CD4-positive, alpha-beta T cell treated with Interleukin-10 for 1 hour (primary cell): ENCODE data around the gene ATXN2.

Source experiments
- DNase-seq: peaks from one replicate; pipeline ENCODE4 v3.0.0-alpha.2; 2020

The ATXN2 gene

DNA sequence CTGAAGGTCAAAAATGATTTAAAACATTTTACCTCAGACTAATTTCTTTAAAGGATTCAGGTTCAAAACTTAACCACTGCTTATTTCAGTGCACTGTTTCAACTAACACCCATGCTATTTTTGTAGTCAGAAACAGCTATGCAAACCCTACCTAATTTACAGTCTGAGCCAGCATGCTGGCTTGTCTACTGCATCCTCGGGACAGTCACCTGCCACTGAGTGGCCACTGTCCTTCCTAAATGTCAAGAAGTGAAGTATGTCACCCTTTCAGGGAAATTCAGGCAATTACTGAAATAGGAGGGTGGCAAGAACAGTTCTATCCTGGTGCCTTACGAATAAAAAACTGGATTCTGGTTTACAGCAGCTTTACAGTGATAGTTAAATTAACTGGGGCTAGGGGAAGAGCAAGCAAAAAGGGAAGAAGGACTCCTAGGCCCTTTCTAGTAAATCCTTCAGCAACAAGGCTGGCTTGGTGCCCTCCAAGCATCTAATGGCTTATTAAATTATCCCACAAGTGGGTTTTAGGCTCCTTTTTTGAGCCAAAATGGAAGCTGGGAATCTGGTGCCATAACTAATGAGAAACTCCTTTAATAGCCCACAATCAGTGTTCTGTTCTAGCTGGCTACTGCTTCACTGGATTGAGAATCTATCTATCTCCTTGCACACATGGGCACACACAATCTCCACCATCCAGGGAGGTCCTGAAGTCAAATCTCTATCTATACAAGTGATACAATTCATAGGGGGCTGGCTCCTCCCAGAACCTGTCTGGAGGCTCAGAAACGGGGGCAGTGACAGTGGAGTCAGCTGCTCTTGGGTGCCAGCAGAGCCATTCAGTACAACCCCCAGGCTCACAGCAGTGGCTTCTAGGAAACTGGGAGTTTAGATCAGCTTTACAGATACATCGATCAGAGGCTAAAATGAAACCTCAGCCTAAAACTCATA, 150.0 kb downstream of the ATXN2 start:
- no peak for DNase-seq

GRCh38 chr12:111448266-111448830, 150.8 kb downstream of the ATXN2 start:
- no peak for DNase-seq

GRCh38 chr12:111447571-111448265, 151.4 kb downstream of the ATXN2 start:
- no peak for DNase-seq

DNA sequence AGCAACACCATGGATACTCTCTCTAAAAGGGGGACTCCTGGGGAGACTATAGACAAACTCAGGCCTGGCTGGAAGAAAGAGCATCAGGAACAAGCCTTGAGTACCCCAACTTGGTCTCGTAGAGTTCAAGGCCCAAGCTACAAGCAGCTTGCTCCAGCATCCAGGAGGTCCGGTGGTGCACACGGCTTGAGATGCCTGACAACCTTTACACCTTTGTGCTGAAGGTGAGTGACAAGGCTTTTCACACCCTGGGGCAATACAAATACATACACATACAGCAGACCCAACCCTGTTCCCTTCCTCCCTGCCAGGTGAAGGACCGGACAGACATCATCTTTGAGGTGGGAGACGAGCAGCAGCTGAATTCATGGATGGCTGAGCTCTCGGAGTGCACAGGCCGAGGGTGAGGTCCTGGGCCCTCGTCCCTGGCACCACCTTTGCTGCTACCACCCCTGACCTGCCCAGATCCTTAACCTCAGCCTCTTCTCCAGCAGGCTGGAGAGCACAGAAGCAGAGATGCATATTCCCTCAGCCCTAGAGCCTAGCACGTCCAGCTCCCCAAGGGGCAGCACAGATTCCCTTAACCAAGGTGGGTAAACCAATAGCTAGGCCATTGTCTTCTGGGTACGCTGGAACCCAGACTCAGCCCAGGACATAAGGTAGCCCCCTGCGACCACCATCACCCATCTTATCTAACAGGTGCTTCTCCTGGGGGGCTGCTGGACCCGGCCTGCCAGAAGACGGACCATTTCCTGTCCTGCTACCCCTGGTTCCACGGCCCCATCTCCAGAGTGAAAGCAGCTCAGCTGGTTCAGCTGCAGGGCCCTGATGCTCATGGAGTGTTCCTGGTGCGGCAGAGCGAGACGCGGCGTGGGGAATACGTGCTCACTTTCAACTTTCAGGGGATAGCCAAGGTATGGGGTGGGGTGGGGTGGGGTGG, 152.2 kb downstream of the ATXN2 start:
- DNase-seq: no peak

DNA sequence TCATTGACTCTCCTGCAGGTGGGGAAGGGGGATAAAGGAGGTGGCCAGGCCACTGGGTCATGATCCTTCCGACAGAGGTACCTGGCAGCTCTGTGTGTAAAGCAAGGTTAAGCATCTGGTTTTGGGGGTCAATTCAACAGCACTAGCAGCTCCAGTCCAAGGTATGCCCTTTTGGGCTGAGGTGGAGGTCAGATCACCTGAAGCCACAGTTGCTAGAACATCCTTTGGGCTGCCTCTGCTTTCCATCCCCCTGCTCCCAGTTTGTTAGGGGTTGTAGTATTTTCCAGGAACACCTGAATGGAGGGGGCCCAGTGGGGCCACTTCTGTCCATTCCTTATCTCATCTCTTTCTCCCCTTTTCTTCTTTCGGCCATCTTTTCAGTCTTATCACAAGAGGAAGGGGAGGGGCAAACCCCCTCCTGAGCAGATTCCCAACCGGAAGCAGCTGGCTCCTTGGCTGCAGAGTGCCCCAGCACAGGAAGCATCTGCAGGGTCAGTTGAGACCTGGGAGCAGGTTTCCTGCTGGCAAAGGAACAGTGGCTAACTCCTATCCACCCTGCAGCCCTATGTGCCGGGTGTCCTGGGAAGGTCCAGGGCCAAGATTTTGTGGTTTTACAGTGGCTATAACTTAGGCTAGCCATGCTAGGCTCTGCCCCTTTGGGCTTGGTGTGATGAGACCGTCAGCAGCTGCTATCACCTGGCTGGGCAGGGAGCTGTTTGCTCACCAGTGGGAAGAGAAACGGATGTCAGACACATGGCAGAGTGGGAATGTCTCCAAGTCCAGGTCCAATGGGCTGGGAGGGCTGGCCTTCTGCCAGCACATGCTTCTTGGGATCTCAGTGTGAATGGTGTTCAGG, 153.2 kb downstream of the ATXN2 start:
- no peak for DNase-seq

DNA sequence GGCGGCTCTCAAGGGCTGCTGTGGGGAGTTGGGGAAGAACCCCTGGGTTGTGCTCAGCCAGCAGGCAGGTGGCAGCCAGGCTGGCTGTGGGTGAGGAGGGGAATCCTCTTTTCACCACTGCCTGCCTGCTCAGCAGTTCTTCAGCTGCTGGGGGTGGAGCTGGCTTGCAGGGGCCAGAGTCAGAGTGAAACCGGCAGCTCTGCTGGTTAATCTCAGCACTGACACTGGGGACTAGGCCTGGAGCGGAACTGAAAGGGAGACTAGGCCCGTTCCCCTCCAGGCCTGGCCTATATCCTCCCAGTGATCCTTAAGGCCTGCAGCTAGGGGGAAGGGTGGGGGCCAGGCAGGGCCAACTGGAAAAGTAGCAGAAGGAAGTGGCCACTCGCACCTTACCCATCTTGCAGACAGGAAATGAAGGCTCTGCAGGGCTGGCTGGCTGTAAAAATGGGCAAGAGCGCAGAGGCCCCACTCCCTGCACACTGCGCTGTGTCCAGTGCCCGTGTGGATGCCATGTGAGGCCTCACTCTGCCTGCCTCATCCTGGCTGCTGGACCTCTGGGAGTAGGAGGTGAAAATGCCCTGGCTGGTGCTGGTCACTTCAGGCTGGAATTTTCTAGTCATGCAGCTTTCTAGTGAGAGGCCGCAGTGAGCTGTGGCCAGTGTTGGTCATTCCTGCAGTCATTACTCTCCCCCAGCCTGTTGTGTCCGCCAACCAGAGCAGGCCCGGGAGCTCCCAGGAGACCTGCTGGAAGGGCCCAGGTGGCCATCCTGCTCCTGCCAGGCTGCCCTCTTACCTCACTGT, 154.0 kb downstream of the ATXN2 start:
- DNase-seq: peak; percentile 90

GRCh38 chr12:111444314-111444924, 154.7 kb downstream of the ATXN2 start:
- DNase-seq: peak; percentile 54

- DNase-seq: no peak
Measured at GRCh38 chr12:111443586-111443985, 155.5 kb downstream of the ATXN2 start.

GRCh38 chr12:111443086-111443485, 156.0 kb downstream of the ATXN2 start:
- no peak for DNase-seq

- DNase-seq: no peak
Measured at GRCh38 chr12:111442301-111443045, 156.6 kb downstream of the ATXN2 start.

DNA sequence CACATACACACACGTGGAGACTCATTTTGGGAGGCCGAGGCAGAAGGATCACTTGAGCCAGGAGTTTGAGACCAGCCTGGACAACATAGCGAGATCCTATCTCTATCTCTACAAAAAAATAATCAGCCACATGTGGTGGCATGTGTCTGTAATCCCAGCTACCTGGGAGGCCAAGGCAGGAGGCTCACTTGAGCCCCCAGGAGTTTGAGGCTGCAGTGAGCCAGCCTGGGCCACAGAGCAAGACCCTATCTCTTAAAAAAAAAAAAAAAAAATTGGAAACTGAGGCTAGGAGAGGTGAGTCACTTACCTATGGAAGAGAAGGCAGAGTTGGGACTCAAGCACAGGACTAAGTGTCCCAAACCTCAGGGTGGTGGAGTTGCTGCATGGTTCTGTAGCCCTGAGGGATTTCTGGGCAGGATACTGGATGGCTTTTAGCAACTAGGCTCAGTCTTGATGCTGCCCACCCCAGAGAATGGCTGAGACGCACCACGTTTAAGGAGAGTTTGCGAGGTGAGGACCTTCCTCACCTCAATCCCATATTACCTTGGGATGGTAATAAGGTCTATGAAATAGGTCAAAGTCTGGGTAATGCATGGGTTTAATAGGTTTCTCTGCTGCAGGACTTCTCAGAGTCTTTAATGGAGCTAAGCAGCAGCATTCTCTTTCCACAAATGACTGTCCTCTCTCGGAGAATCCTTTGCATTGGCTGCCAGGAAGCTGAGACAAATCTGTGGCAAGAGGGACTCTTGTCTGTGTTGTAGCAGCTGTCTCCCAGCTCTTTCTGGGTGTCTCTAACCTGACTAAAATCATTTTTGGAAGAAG, 157.8 kb downstream of the ATXN2 start:
- DNase-seq: no peak

- no peak for DNase-seq
Measured at GRCh38 chr12:111440631-111441030, 158.5 kb downstream of the ATXN2 start.

- no peak for DNase-seq
Measured at GRCh38 chr12:111440152-111440551, 159.0 kb downstream of the ATXN2 start.

- no peak for DNase-seq
Measured at GRCh38 chr12:111439657-111440151, 159.4 kb downstream of the ATXN2 start.

- peak; percentile 62 for DNase-seq
Measured at GRCh38 chr12:111438481-111438880, 160.6 kb downstream of the ATXN2 start.

DNA sequence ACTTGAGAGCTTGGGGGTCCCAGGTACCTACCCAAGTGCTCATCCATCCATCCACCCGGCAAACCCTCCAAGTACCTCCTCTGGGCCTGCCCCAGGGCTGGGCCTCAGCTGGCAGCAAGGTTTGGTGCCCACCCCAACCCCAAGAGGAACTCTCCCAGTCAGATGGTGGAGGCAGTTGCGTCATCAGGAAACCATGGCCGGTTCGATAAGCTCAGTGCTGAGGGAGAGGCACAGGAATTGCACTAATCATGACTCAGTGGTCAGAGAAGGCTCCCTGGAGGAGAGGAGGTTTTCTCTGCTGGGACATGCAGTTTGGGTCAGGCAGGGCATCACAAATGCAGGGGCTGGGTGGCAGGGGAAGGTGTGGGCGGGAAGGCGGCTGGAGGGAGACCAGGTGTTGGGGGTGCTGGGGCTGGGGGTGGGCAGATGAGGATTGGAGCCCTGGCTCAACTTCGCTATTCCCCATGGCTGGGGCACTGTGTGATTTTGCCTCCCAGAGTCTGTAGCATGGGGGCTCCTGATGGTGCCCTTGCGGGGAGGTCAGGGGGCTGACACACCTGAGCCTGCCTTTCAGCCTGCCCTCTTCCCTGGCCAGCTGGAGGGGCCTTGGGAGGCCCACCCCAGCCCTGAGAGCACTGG, 161.2 kb downstream of the ATXN2 start:
- no peak for DNase-seq

- DNase-seq: no peak
Measured at GRCh38 chr12:111436811-111437210, 162.3 kb downstream of the ATXN2 start.

DNA sequence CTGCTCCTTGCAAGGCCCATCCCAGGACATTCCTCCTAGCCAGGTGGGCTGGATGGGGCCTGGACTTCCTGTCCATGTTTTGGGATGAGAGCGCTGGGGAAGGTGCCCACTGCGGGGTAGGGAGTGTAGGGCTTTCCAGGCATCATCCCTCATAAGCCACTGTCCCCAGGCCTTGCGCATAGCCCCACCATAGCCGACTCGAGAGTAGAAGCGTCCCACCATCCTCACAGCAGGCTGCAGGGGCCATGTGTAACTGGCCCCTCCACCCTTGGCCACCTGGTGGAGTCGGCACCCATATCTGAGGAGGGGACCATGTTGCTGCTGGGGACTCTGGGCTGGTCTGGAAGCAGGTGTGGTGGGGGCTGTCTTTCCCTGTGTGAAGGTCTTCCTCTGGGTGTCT, 162.8 kb downstream of the ATXN2 start:
- DNase-seq: no peak
